ACC112 (cell line): ENCODE data around the gene SGTA.

ENCODE experiments used
- H2AFZ ChIP-seq: fragments of 200-600 bp; sonication (generic); one replicate; pipeline ENCODE4 v1.6.0; 2017; ENCODE audit warnings: antibody characterized with exemption, low read length; ENCODE audit not compliant: unreplicated experiment
- H3K27ac ChIP-seq: fragments of 200-600 bp; sonication (generic); 2 replicates; pipeline ENCODE4 v1.5.1; 2014; ENCODE audit warnings: low read depth, mild to moderate bottlenecking, antibody characterized with exemption, low read length, moderate library complexity
- H3K27me3 ChIP-seq: fragments of 200-600 bp; sonication (generic); 2 replicates; pipeline ENCODE4 v1.6.1; 2014; ENCODE audit warnings: mild to moderate bottlenecking, antibody characterized with exemption, low read length, moderate library complexity, mixed read lengths; ENCODE audit not compliant: insufficient read depth
- H3K36me3 ChIP-seq: fragments of 200-600 bp; sonication (generic); 2 replicates; pipeline ENCODE4 v1.6.1; 2016; ENCODE audit warnings: mild to moderate bottlenecking, antibody characterized with exemption, low read length, moderate library complexity, mixed read lengths; ENCODE audit not compliant: insufficient read depth
- H3K4me1 ChIP-seq: fragments of 200-600 bp; sonication (generic); one replicate; pipeline ENCODE4 v1.6.1; 2016; ENCODE audit warnings: low read length, mixed read lengths; ENCODE audit not compliant: insufficient read depth, unreplicated experiment, control insufficient read depth
- H3K4me3 ChIP-seq: fragments of 200-600 bp; sonication (generic); 2 replicates; pipeline ENCODE4 v1.5.1; 2014; ENCODE audit warnings: mild to moderate bottlenecking, low read depth, low read length
- H3K79me2 ChIP-seq: fragments of 200-600 bp; sonication (generic); one replicate; pipeline ENCODE4 v1.6.0; 2016; ENCODE audit warnings: low read length; ENCODE audit not compliant: control insufficient read depth, unreplicated experiment, insufficient read depth

Gene SGTA

DNA sequence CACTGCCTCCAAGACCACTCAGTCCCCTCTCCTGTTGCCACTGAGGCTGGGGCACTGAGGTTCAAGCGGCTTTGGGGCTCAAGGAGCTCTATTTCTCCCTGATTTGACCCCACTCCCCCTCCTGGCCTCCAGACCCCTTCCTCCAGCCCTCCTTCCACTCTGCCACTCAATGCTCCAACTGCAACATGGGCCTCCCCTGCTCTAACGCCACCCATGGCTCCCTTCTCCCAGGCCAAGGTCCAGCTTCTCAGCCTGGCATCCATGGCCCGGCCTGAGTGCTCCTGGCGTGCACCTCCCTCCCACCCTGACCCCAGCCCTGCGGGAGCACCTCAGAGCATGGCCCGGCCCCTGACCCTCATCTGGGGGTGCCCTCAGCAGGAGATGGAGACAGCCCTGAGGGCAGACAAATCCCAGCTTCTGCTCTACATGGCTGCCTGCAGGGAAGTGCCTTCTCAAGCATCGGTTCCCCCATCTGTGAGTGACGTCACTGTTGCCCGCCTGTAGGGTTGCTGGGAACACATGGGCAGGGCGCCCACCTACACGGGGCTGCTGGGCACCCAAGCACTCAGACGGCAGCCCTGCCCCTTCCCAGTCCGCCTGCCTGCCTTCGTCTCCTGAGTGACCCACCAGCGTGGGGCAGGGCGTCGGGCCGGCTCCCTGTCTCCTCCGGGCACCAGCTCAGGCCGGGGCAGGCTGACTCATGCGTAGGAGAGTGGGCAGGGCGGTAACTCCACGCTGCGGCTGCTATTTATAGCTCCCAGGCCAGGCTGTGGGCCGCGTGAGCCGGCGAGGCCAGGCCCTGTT, 60.3 kb downstream of the SGTA start:
- Histone ChIP-seq H3K27ac (no peak overlapping the region), H3K27me3 (peaks cover 32% of the 10 kb centered on the region), H3K4me3 (no peak overlapping the region), H3K36me3 (no peaks in the 10 kb centered on the region), H3K4me1 (peaks cover 8% of the 10 kb centered on the region), H2AFZ (no peak overlapping the region), H3K79me2 (no peaks in the 10 kb centered on the region)

- H2AFZ ChIP-seq = no peak overlapping the region
- no peak overlapping the region for H3K4me3 ChIP-seq
Observed at GRCh38 chr19:2721570-2722540, 61.2 kb downstream of the SGTA start.

DNA sequence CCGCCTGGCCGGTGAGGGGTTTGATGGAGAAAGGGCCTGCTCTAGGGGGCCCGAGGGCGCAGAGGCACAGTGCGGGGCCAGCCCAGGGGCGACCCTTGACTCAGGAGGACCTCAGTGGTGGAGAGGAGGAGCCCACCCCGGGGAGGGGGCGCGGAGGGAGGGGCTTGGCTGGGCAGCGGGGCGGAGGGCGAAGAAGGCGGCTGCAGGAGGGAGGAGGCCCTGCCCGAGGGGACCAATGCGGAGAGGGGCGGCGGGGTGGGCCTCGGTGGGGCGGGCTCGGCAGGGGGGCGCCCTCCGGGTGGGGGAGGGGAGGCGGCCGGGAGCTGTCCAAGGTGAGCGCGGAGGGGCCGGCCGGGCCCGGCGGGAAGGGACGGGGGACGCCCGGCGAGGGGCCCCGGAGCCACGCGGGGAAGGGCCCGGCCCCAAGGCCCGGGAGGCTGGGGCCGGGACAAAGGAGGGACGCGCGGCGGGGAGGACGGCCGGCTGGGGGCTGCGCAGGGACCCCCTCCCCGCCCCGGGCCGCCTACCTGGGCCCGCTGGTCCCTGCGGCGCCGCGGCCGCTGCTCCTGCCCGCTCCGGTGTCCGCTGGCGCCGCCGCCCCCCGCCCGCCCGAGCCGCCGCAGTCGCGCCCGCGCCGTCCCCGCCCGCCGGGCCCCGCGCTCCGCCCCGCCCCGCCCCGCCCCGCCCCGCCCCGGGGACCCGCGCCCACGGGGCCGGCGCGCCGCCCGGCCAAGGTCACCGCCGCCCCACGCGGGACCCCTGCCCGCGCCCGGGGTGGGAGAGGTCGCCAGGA, 62.1 kb downstream of the SGTA start, which contains the start of gene DIRAS1:
DIRAS1 (minus strand) TSS at position 596 of the 793 bp plus-strand sequence. CDS start 3,566 bp downstream, outside the sequence.
- H3K79me2 ChIP-seq = no peaks in the 10 kb centered on the region
- no peak within 1 kb of the TSS for H2AFZ ChIP-seq
- H3K4me1 ChIP-seq = peaks cover 8% of the 10 kb centered on the region
- H3K27ac ChIP-seq = no peak within 1 kb of the TSS
- H3K4me3 ChIP-seq = peak within 1 kb of the TSS; percentile 37
- H3K27me3 ChIP-seq = peaks cover 24% of the 10 kb centered on the region
- H3K36me3 ChIP-seq = no peaks in the 10 kb centered on the region

More at GRCh38 chr19:2721570-2722540, 61.2 kb downstream of the SGTA start:
- no peaks in the 10 kb centered on the region for H3K36me3 ChIP-seq
- H3K27me3 ChIP-seq = peaks cover 27% of the 10 kb centered on the region
- no peak overlapping the region for H3K27ac ChIP-seq
- peaks cover 8% of the 10 kb centered on the region for H3K4me1 ChIP-seq
- H3K79me2 ChIP-seq = no peaks in the 10 kb centered on the region

- peak overlapping the region; percentile 37 for H3K4me3 ChIP-seq
- H3K4me1 ChIP-seq = peaks cover 8% of the 10 kb centered on the region
- H2AFZ ChIP-seq = no peak overlapping the region
- H3K27ac ChIP-seq = no peak overlapping the region
- peaks cover 24% of the 10 kb centered on the region for H3K27me3 ChIP-seq
- H3K36me3 ChIP-seq = no peaks in the 10 kb centered on the region
- no peaks in the 10 kb centered on the region for H3K79me2 ChIP-seq
Observed at GRCh38 chr19:2719920-2720776, 62.9 kb downstream of the SGTA start.

- Histone ChIP-seq H3K27me3 (peaks cover 24% of the 10 kb centered on the region), H3K4me3 (no peak overlapping the region), H3K36me3 (no peaks in the 10 kb centered on the region), H2AFZ (no peak overlapping the region), H3K79me2 (no peaks in the 10 kb centered on the region), H3K27ac (no peak overlapping the region), H3K4me1 (peaks cover 8% of the 10 kb centered on the region)
Observed at GRCh38 chr19:2719232-2719735, 63.8 kb downstream of the SGTA start.

DNA sequence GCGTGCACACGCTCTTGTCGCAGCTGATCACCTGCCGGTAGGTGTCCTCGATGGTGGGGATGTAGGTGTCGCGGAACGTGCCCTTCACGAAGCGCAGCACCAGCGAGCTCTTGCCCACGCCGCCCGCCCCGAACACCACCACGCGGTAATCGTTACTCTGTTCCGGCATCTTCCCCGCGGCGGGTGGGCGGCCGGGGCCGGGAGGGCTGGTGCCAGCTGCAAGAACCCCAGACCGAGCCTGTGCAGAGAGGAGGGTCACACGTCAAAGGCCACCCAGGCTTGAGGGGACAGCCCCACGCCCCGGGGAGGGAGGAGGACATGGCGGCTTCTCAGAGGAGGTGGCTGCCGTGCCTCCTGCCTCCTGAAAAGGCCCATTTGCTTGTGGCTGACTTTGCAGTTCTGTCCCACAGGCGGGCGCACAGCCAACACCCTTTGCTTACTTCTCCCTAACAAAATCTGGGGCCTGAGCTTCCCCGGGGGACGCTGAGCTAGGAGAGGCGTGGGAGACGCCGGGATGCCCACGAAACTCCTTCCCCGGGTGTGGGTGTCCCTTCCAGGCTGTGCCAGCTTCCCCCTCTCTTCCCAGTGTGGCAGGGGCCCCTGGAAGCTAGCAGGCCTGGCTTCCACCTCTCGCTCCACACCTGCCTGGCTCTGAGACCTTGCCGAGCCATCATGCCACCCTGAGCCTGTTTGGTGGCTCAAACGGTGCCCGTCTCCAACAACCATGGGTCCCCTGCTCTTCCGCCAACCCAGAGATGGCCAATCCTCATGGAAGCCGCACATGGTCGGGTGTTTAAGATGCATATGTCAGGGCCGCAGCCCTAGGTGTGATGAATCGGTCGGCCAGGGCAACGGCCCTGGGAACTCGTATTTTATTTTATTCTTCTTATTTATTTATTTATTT, 65.2 kb downstream of the SGTA start:
- no peaks in the 10 kb centered on the region for H3K36me3 ChIP-seq
- no peak overlapping the region for H2AFZ ChIP-seq
- no peaks in the 10 kb centered on the region for H3K79me2 ChIP-seq
- peaks cover 4% of the 10 kb centered on the region for H3K4me1 ChIP-seq
- H3K27me3 ChIP-seq = peaks cover 24% of the 10 kb centered on the region
- no peak overlapping the region for H3K27ac ChIP-seq
- no peak overlapping the region for H3K4me3 ChIP-seq

GRCh38 chr19:2716722-2717637, 66.1 kb downstream of the SGTA start:
- Histone ChIP-seq H3K27me3 (peaks cover 19% of the 10 kb centered on the region), H3K4me3 (no peak overlapping the region), H3K79me2 (no peaks in the 10 kb centered on the region), H3K36me3 (no peaks in the 10 kb centered on the region), H3K27ac (no peak overlapping the region), H3K4me1 (peaks cover 4% of the 10 kb centered on the region), H2AFZ (no peak overlapping the region)

DNA sequence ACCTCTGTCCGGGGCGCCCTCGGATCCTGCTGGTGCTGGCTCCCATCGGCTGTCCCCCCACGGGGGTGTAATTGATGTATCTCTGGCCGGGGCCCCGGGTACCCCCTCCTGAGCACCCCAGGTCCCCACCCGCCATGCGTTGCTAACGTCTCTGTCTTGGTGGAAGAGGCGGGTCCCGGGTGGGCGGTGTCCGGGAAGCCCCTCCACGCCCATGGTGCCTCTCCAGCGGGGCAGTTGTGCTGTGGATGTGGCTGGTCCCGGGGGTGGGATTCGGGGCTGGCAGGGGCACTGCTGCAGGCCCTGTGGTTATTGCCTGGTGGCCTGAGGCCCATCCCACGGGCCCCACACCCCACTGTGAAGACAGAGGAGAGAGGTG, 66.8 kb downstream of the SGTA start:
- H3K4me1 ChIP-seq = peaks cover 4% of the 10 kb centered on the region
- H3K4me3 ChIP-seq = no peak overlapping the region
- H3K27me3 ChIP-seq = peaks cover 12% of the 10 kb centered on the region; the same call in 1 of the 2 replicates
- H2AFZ ChIP-seq = no peak overlapping the region
- no peaks in the 10 kb centered on the region for H3K79me2 ChIP-seq
- H3K36me3 ChIP-seq = no peaks in the 10 kb centered on the region
- no peak overlapping the region for H3K27ac ChIP-seq
